H9 (cell line): ENCODE measurements around the gene KCNMB1. TPM values are rescaled to one million over a fixed set of nuclear protein-coding genes. Genes with fewer than 3 reads are reported as not detected.

ENCODE experiments used
- DNase-seq: peaks from one replicate; pipeline ENCODE4 v3.0.0-alpha.2; 2017
- H2AFZ ChIP-seq: one replicate; pipeline ENCODE4 v1.6.1; 2013; ENCODE audit warnings: mild to moderate bottlenecking, low read length, control low read depth, moderate library complexity
- H2AK5ac ChIP-seq: 2 replicates; pipeline ENCODE4 v1.6.1; 2013; ENCODE audit warnings: low read length, control low read depth, mixed read lengths; ENCODE audit not compliant: insufficient read length
- H2BK120ac ChIP-seq: one replicate; pipeline ENCODE4 v1.6.1; 2013; ENCODE audit warnings: low read depth, mild to moderate bottlenecking, low read length, control low read depth, inconsistent platforms; ENCODE audit not compliant: poor library complexity, severe bottlenecking
- H2BK12ac ChIP-seq: 2 replicates; pipeline ENCODE4 v1.6.1; 2013; ENCODE audit warnings: low read length, control low read depth, mixed read lengths, low read depth; ENCODE audit not compliant: insufficient read length
- H2BK15ac ChIP-seq: 2 replicates; pipeline ENCODE4 v1.6.1; 2013; ENCODE audit warnings: low read depth, low read length, control low read depth
- H2BK20ac ChIP-seq: one replicate; pipeline ENCODE4 v1.6.1; 2013; ENCODE audit warnings: low read depth, mild to moderate bottlenecking, low read length, control low read depth, inconsistent platforms; ENCODE audit not compliant: poor library complexity, severe bottlenecking
- H2BK5ac ChIP-seq: 2 replicates; pipeline ENCODE4 v1.6.1; 2013; ENCODE audit warnings: low read length, control low read depth, mixed read lengths; ENCODE audit not compliant: insufficient read length
- H3K14ac ChIP-seq: 2 replicates; pipeline ENCODE4 v1.6.1; 2013; ENCODE audit warnings: low read length, control low read depth; ENCODE audit not compliant: insufficient read depth
- H3K18ac ChIP-seq: 2 replicates; pipeline ENCODE4 v1.6.1; 2013; ENCODE audit warnings: low read depth, mild to moderate bottlenecking, mixed read lengths, low read length, control low read depth; ENCODE audit not compliant: insufficient read length
- H3K23ac ChIP-seq: 2 replicates; pipeline ENCODE4 v1.6.1; 2013; ENCODE audit warnings: low read length, control low read depth, mixed read lengths, low read depth; ENCODE audit not compliant: insufficient read length
- H3K23me2 ChIP-seq: 2 replicates; pipeline ENCODE4 v1.6.1; 2013; ENCODE audit warnings: low read depth, mild to moderate bottlenecking, mixed read lengths, low read length, control low read depth; ENCODE audit not compliant: insufficient read length, poor library complexity, severe bottlenecking
- H3K27ac ChIP-seq: 2 replicates; pipeline ENCODE4 v1.5.1; 2013; ENCODE audit warnings: low read length, control low read depth, mixed read lengths, low read depth; ENCODE audit not compliant: insufficient read length
- H3K27me3 ChIP-seq: 2 replicates; pipeline ENCODE4 v1.6.1; 2013; ENCODE audit warnings: low read length, control low read depth, inconsistent platforms; ENCODE audit not compliant: insufficient read depth
- H3K4ac ChIP-seq: 2 replicates; pipeline ENCODE4 v1.6.1; 2013; ENCODE audit warnings: low read depth, mild to moderate bottlenecking, control low read depth, inconsistent platforms, low read length, moderate library complexity
- H3K4me1 ChIP-seq: 2 replicates; pipeline ENCODE4 v1.6.1; 2013; ENCODE audit warnings: low read length, control low read depth, inconsistent platforms; ENCODE audit not compliant: insufficient read depth
- H3K4me2 ChIP-seq: 2 replicates; pipeline ENCODE4 v1.6.1; 2013; ENCODE audit warnings: low read length, control low read depth, mixed read lengths; ENCODE audit not compliant: insufficient read length, insufficient read depth
- H3K56ac ChIP-seq: 2 replicates; pipeline ENCODE4 v1.6.1; 2013; ENCODE audit warnings: low read depth, mild to moderate bottlenecking, mixed read lengths, low read length, control low read depth; ENCODE audit not compliant: insufficient read length
- H3K79me1 ChIP-seq: 2 replicates; pipeline ENCODE4 v1.6.1; 2013; ENCODE audit warnings: low read depth, mild to moderate bottlenecking, moderate library complexity, low read length, control low read depth, inconsistent platforms; ENCODE audit not compliant: insufficient read depth, poor library complexity, severe bottlenecking
- H3K79me2 ChIP-seq: 2 replicates; pipeline ENCODE4 v1.6.1; 2013; ENCODE audit warnings: low read length, control low read depth, inconsistent platforms; ENCODE audit not compliant: insufficient read depth
- H3K9ac ChIP-seq: 2 replicates; pipeline ENCODE4 v1.6.1; 2013; ENCODE audit warnings: low read length, control low read depth, mixed read lengths; ENCODE audit not compliant: insufficient read length; ENCODE audit errors: extremely low read depth
- H3K9me3 ChIP-seq: one replicate; pipeline ENCODE4 v1.6.1; 2013; ENCODE audit warnings: low read depth, low read length, inconsistent platforms; ENCODE audit not compliant: control insufficient read depth
- H3T11ph ChIP-seq: one replicate; pipeline ENCODE4 v1.6.1; 2013; ENCODE audit warnings: mild to moderate bottlenecking, low read length, control low read depth, inconsistent platforms
- H4K20me1 ChIP-seq: one replicate; pipeline ENCODE4 v1.6.1; 2013; ENCODE audit not compliant: control insufficient read depth, insufficient read length, insufficient read depth
- H4K5ac ChIP-seq: 2 replicates; pipeline ENCODE4 v1.6.1; 2013; ENCODE audit warnings: low read depth, mild to moderate bottlenecking, mixed read lengths, low read length, control low read depth; ENCODE audit not compliant: insufficient read length
- H4K8ac ChIP-seq: replicated peaks from 2 replicates; pipeline ENCODE4 v1.6.1; 2013; ENCODE audit warnings: low read length, control low read depth, mixed read lengths, low read depth; ENCODE audit not compliant: insufficient read length
- H4K91ac ChIP-seq: 2 replicates; pipeline ENCODE4 v1.6.1; 2013; ENCODE audit warnings: low read depth, mild to moderate bottlenecking, moderate library complexity, mixed read lengths, low read length, control low read depth; ENCODE audit not compliant: insufficient read length
- H3K27ac Mint-ChIP-seq, 3 experiments: 2 replicates in 2 of 3; 3 replicates in 1 of 3; pipeline ENCODE4 v1.8.0; 2020 to 2021; ENCODE audit warnings: mixed read lengths in 3 of 3, mild to moderate bottlenecking in 1 of 3, moderate library complexity in 1 of 3
- H3K27me3 Mint-ChIP-seq: 2 replicates; pipeline ENCODE4 v1.8.0; 2021; ENCODE audit warnings: low read depth, mild to moderate bottlenecking, moderate library complexity, mixed read lengths
- H3K36me3 Mint-ChIP-seq, 3 experiments: 2 replicates in 2 of 3; 3 replicates in 1 of 3; pipeline ENCODE4 v1.8.0; 2020 to 2021; ENCODE audit warnings: low read depth in 3 of 3, mixed read lengths in 3 of 3; ENCODE audit not compliant: insufficient read depth in 1 of 3
- H3K4me1 Mint-ChIP-seq, 2 experiments: 2 replicates each; pipeline ENCODE4 v1.8.0; 2020; ENCODE audit warnings: mixed read lengths in 2 of 2
- H3K4me3 Mint-ChIP-seq, 2 experiments: 2 replicates in 1 of 2; 3 replicates in 1 of 2; pipeline ENCODE4 v1.8.0; 2020 to 2021; ENCODE audit warnings: mild to moderate bottlenecking in 2 of 2, mixed read lengths in 2 of 2, moderate library complexity in 1 of 2
- H3K9me3 Mint-ChIP-seq, 2 experiments: 2 replicates in 1 of 2; 3 replicates in 1 of 2; pipeline ENCODE4 v1.8.0; 2020; ENCODE audit warnings: mild to moderate bottlenecking in 2 of 2, mixed read lengths in 2 of 2, moderate library complexity in 1 of 2
- CTCF ChIP-seq: fragments of 200-600 bp; sonication (generic); conservative IDR thresholded peaks from 3 replicates; pipeline ENCODE4 v1.8.0; 2021; ENCODE audit warnings: antibody characterized with exemption, mild to moderate bottlenecking
- whole genome bisulfite sequencing: extraction: QIAGEN DNeasy Blood & Tissue Kit; methylation state at CpG from one replicate; pipeline ENCODE4 v1.1.7; 2013; ENCODE audit warnings: missing lambda C conversion rate, low lambda C conversion rate, mixed read lengths; ENCODE audit not compliant: insufficient read length; ENCODE audit errors: extremely low coverage; 5-methylcytosine and 5-hydroxymethylcytosine counted together
- total RNA-seq: library from RNA; stranded (reverse); gene quantifications from 2 replicates; pipeline ENCODE4 v1.2.1, GENCODE V29; 2021

Gene KCNMB1
- total RNA-seq, 1 experiment from 2014 or later = 0.28 TPM

GRCh38 chr5:170411100-170411499 lies 21.9 kb upstream of the KCNMB1 start:
- no peak overlapping the region for H4K91ac ChIP-seq
- no peak overlapping the region for H3K56ac ChIP-seq
- H2BK120ac ChIP-seq = no peak overlapping the region
- no peak overlapping the region for H2BK5ac ChIP-seq
- H3K9ac ChIP-seq = no peak overlapping the region
- H3K4me2 ChIP-seq = no peak overlapping the region
- Mint-ChIP-seq H3K9me3 (no peaks in the 10 kb centered on the region; a peak in 1 of 5 replicates), H3K4me3 (no peak overlapping the region), H3K36me3 (no peaks in the 10 kb centered on the region; a peak in 1 of 7 replicates), H3K4me1 (peaks cover 51% of the 10 kb centered on the region in 2 experiments), H3K27ac (no peak overlapping the region; a peak in 1 of 7 replicates), H3K27me3 (no peaks in the 10 kb centered on the region; the same call in 1 of the 2 replicates)
- H3K79me1 ChIP-seq = no peaks in the 10 kb centered on the region
- no peak overlapping the region for H3K27ac ChIP-seq
- H3T11ph ChIP-seq = no peak overlapping the region
- no peak overlapping the region for H2AFZ ChIP-seq
- H3K79me2 ChIP-seq = no peaks in the 10 kb centered on the region
- H3K14ac ChIP-seq = no peak overlapping the region
- H4K20me1 ChIP-seq = no peaks in the 10 kb centered on the region
- H3K9me3 ChIP-seq = no peaks in the 10 kb centered on the region
- H3K23me2 ChIP-seq = no peaks in the 10 kb centered on the region
- H3K18ac ChIP-seq = no peak overlapping the region
- peak; percentile 49; the same call in 2 of the 3 replicates for TF ChIP-seq CTCF
- no CpG with 5 or more reads among the region's 3 CpGs for WGBS
- no peak overlapping the region for H3K4ac ChIP-seq
- no peak overlapping the region for H2BK20ac ChIP-seq
- no peak for DNase-seq
- no peak overlapping the region for H4K8ac ChIP-seq
- H2BK12ac ChIP-seq = no peak overlapping the region
- H4K5ac ChIP-seq = no peak overlapping the region
- peaks cover 3% of the 10 kb centered on the region for H3K4me1 ChIP-seq
- no peak overlapping the region for H2BK15ac ChIP-seq
- no peaks in the 10 kb centered on the region for H3K27me3 ChIP-seq
- H3K23ac ChIP-seq = no peak overlapping the region
- H2AK5ac ChIP-seq = no peak overlapping the region
